Stimulated activated CD4-positive, alpha-beta T cell treated with anti-CD3 and anti-CD28 coated beads, TNF-alpha, amount 100 ng/mL, for 48 hours (primary cell): ENCODE results near the gene GMPR.
"Not testable (repeated sequence)": the region's sequence is repeated elsewhere in the genome, so short reads cannot be mapped to it uniquely, and the experiment has no call there.

Experiments
- DNase-seq, 3 donors: peaks; one replicate each; pipeline ENCODE4 v3.0.0-alpha.2; 2020; ENCODE audit warnings: low read depth in 3 of 3

The GMPR gene

DNA sequence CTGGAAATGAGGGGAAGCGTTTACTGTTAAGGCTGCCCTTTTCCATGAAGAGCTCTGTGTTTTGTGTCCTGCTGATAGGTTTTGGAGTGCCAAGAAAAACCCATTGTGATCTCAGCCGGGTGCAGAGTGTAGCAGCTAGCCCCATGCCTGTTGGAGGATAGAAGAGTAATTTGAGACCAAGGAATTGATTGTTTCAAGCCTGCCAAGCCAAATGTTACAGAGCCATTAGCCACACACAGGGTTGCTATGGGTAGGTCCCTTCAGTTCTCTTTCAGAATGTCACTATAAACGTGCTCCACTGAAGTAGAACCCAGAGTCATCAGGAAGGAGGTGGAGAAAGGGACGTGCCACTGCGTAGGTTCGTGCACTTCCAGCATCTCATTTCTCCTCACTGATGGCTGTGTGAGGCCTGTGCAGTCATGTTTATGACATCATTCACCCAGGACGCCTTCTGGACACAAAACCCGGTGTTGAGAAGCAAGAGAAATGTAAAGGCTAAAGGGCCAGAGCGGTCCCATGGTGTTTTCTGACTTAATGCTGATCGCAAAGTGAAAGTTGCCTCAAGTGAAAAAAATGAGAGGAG lies 6.6 kb downstream of the GMPR start:
- no peak for DNase-seq

DNA sequence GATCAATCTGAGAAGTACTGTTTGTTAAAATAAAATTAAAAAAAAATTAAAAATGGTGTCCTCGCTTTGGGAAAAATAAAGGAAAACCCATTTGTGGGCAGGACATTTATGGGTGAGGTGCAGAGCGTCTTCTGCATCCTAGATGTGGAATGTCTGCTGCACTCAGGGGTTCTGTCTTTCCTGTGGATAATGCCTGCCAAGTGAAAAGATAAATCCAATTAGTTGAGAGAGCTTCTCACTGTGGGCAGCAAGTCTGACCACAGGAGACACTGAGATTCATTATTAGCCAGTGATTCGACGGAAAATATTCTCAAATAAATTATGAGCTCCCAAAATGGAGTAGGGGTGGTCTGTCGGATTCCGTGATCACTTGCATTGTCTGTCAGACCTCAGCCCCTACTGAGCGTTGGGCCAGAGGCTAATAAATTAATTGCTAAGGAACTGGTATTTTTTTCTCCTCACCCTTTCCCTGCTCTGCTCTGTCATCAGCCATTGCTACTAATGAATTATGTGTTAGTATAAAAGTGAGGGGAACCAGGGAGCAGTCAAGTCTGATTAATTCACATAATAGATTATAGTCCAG lies 10.0 kb downstream of the GMPR start:
- no peak for DNase-seq

GRCh38 chr6:16249971-16250370 lies 11.6 kb downstream of the GMPR start:
- DNase-seq, result no peak

- no peak for DNase-seq
Observed at GRCh38 chr6:16251706-16252105, 13.3 kb downstream of the GMPR start.

DNA sequence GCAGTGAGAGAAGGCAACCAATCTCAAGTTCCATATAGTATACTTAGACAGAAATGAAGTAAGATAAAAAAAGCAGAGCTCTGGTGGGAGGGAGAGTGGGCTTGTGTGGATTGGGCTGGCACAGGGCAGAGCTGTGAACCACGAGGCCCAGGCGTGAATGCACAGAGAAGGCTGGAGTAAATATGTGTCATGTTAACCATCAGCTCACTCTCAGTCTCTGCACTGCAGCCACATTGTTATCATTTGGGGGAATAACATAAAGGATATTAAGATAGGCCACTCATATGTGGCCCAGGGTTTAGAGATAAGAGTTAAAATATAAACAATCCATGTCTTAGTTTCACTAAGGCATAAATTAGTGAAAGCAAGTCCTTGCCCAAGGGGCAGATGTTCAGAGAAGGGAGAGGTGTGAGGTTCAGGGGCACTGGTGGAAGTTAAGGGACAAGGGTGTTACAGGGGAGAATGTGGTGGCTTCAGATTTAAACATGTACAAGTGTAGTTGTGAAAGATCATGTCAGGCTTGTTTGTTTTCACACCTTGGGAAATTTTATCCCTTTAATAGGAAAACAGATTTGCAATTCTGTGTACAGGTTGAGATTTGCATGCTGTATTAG lies 14.4 kb downstream of the GMPR start:
- DNase-seq, result no peak

- no peak for DNase-seq
Observed at GRCh38 chr6:16253399-16254144, 15.2 kb downstream of the GMPR start.

DNA sequence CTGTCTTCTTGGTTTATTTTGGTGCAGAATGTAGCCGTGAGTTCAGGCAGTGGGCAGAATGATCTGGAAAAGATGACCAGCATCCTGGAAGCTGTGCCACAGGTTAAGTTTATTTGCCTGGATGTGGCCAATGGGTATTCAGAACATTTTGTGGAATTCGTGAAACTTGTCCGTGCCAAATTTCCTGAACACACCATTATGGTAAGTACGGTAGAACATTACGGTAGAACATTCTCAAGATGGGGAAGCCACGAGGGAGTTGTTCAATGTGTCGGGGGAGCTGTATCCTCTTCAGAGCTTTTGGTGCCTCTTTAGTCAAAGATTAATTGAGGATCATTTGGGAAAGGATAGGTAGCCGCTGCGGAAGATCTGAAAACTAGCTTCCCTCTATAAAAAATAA lies 16.1 kb downstream of the GMPR start:
- no peak for DNase-seq

DNA sequence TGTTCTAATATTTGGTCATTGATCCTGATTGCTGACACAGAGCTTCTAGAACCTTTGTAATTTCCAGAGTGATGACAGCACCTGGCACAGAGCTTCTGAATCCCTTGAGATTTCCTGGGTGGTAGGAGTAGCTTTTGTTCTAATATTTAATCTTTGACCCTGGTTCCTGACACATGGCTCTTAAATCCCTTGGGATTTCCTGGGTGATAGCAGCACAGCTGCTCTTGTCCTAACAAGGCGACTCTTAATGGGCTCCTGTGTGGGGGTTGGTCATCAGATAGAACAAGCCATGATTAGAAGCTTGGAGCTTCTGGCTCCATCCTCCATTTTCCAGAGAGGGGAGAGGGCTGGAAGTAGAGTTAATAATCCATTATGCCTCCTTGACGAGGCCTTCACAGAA lies 18.4 kb downstream of the GMPR start:
- DNase-seq, result no peak

GRCh38 chr6:16257999-16258708 lies 19.8 kb downstream of the GMPR start:
- no peak for DNase-seq

GRCh38 chr6:16258709-16259075 lies 20.3 kb downstream of the GMPR start:
- no peak for DNase-seq

DNA sequence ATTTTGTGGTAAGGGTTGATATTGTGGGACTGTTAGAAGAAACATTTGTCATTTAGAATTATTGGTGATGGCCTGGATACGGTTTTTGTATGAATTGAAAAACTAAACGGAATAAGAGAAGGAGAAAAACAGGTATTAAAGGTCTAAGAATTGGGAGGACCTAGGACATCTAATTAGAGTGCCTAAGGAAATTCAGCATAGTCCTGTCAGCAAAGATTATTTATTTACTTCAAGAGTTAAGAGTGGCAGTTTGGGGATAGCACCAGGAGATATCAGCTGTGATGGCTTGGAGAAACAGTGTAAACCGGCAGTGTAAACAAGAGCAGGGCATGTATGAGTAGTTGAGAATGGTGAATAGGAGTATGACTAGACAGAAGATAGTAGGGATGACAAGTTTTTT lies 21.2 kb downstream of the GMPR start:
- DNase-seq, result not testable (repeated sequence)

GRCh38 chr6:16260602-16261001 lies 22.2 kb downstream of the GMPR start:
- not testable (repeated sequence) for DNase-seq

- not testable (repeated sequence) for DNase-seq
Observed at GRCh38 chr6:16262773-16263172, 24.4 kb downstream of the GMPR start.

GRCh38 chr6:16263464-16264099 lies 25.2 kb downstream of the GMPR start:
- DNase-seq, result not testable (repeated sequence)

DNA sequence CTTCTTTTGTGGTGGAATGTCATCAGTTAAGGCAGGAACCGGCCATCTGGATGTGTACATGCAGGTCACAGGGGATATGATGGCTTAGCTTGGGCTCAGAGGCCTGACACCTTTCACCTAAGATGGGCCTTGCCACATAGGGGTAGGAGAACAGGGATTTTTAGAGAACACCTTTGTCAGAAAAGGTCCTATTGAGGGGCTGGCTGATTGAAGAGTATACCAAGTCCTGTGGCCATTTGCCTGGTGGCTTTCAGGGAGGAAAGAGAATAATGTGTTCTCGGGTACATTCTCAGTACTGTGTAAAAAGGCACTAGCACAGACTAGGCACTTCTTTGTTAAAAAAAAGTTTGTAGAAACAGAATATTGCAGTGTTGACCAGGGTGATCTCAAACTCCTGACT lies 26.4 kb downstream of the GMPR start:
- DNase-seq, result no peak

DNA sequence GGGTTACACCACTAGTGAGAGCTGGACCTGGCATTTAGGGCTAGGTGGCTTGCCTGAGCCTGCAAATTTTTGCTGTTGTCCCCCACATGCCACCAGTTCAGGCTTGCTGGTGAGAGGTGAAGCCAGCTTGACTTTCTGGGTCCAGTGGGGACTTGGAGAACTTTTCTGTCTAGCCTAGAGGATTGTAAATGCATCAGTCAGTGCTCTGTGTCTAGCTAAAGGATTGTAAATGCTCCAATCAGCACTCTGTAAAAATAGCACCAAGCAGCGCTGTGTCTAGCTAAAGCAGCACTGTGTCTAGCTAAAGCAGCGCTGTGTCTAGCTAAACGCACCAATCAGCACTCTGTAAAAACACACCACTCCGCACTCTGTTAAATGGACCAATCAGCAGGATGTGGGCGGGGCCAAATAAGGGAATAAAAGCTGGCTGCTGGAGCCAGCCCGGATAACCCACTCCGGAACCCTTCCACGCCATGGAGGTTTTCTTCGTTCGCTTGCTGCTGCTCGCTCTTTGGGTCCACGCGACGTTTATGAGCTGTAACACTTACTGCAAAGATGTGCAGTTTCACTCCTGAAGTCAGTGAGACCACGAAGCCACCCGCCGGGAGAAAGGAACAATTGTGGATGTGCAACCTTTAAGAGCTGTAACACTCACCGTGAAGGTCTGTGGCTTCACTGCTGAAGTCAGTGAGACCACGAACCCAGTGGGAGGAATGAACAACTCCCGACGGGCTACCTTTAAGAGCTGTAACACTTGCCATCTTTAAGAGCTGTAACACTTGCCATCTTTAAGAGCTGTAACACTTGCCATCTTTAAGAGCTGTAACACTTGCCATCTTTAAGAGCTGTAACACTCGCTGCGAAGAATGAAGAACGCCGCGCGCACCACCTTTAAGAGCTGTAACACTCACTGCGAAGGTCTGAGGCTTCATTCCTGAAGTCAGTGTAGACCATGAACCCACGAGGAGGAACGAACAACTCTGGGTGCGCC lies 27.3 kb downstream of the GMPR start:
- DNase-seq, result no peak

GRCh38 chr6:16267428-16268263 lies 29.3 kb downstream of the GMPR start:
- no peak for DNase-seq

DNA sequence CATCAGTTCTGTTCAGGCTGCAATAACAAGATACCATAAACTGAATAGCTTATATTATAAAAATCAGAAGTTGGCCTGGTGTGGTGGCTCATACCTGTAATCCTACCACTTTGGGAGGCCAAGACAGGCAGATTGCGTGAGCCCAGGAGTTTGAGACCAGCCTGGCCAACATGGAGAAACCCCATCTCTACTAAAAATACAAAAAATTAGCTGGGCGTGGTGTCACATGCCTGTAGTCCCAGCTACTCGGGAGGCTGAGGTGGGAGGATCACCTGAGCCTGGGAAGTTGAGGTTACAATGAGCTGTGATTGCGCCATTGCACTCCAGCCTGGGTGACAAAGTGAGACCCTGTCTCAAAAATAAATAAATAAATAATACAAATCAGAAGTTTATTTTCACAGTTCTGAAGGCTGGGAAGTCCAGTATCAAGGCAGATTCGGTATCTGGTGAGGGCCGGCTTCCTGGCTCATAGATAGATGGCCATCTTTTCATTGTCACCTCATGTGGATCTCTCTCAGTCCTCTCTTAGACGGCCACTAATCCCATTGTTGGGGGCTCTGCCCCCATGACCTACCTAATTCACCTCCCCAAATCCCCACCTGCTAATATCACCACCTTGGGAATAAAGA lies 31.2 kb downstream of the GMPR start:
- not testable (repeated sequence) for DNase-seq

DNA sequence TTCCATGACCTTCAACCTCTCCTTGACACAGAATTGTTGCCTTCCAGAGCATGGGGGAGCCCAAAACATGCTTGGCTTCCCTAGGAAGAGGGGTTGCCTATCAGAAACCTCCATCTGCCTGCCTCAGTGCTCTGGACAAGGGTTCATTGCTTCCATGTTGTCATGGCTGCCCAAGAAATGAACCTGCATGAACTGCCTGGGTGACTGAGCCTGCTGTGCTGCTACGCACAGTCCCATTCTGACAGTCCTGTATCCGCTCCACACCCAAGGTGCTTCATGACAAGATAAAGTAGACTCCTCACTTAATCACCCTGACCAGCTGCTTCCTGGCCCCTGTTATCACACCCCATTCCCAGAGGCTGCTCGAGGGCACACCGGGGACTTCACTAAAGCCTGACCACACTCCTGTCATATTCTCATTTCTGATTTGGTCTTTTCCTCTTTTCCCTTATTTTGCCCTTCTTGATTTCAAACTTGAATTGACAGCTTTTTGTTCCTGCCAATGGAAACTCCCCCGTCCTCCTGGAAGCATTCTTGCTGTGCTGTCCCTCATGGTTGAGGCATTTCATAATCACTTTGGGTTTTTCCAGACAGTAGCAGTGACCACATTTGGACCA lies 31.9 kb downstream of the GMPR start:
- DNase-seq, result no peak
